CD4-positive, alpha-beta T cell (primary cell): ENCODE data around the gene DEPDC5. TPM values are rescaled to one million over a fixed set of nuclear protein-coding genes. Genes with fewer than 3 reads are reported as not detected.

ENCODE experiments used
- ATAC-seq: fragments of 200-7000 bp; cut with Tn5 transposase; one replicate; pipeline ENCODE4 v1.10.0; 2022; ENCODE audit warnings: mild to moderate bottlenecking; ENCODE audit not compliant: poor library complexity
- CTCF ChIA-PET: fragments of 350-600 bp; sonication (Branson Sonifier 250); formaldehyde crosslinking; loops from one replicate; lab custom pipeline; 2021; ENCODE audit warnings: antibody characterized with exemption, inconsistent platforms; lab: Charles Lee
- POLR2A ChIA-PET: fragments of 350-600 bp; sonication (Branson Sonifier 250); formaldehyde crosslinking; loops from one replicate; lab custom pipeline; 2021; ENCODE audit warnings: antibody characterized with exemption, inconsistent platforms; lab: Charles Lee
- DNase-seq, 14 experiments: peaks; one replicate each; pipeline ENCODE4 v3.0.0-alpha.2; 2013 to 2020; ENCODE audit warnings: mixed read lengths in 2 of 14
- H3K27ac ChIP-seq, 2 donors: one replicate each; pipeline versions ENCODE4 v1.5.1 to v1.7.0; 2013; ENCODE audit warnings: low read length in 2 of 2, low read depth in 1 of 2, mild to moderate bottlenecking in 1 of 2
- H3K27me3 ChIP-seq, 2 experiments: 1 replicate in 1 of 2; 2 replicates in 1 of 2; pipeline versions ENCODE4 v1.6.1 to v1.7.0; 2013; ENCODE audit warnings: low read length in 2 of 2, control low read depth in 1 of 2, mild to moderate bottlenecking in 1 of 2, moderate library complexity in 1 of 2; ENCODE audit not compliant: insufficient read depth in 2 of 2, control insufficient read depth in 1 of 2
- H3K36me3 ChIP-seq: one replicate; pipeline ENCODE4 v1.6.1; 2013; ENCODE audit warnings: low read length, control low read depth; ENCODE audit not compliant: insufficient read depth
- H3K4me1 ChIP-seq: one replicate; pipeline ENCODE4 v1.6.1; 2013; ENCODE audit warnings: low read length, control low read depth; ENCODE audit not compliant: insufficient read depth
- H3K4me3 ChIP-seq: one replicate; pipeline ENCODE4 v1.5.1; 2013; ENCODE audit warnings: mild to moderate bottlenecking, low read length, moderate library complexity
- H3K9me3 ChIP-seq, 2 experiments: 1 replicate in 1 of 2; 2 replicates in 1 of 2; pipeline versions ENCODE4 v1.6.1 to v1.7.0; 2013; ENCODE audit warnings: low read length in 2 of 2, mild to moderate bottlenecking in 2 of 2, control low read depth in 1 of 2, moderate library complexity in 1 of 2; ENCODE audit not compliant: control insufficient read depth in 1 of 2, insufficient read depth in 1 of 2
- H3K27ac Mint-ChIP-seq: one replicate; pipeline ENCODE4 v1.8.0; 2020; ENCODE audit warnings: mixed read lengths
- H3K27me3 Mint-ChIP-seq: one replicate; pipeline ENCODE4 v1.8.0; 2021; ENCODE audit warnings: mixed read lengths
- H3K36me3 Mint-ChIP-seq: one replicate; pipeline ENCODE4 v1.8.0; 2021; ENCODE audit warnings: low read depth, mixed read lengths
- H3K4me1 Mint-ChIP-seq: one replicate; pipeline ENCODE4 v1.8.0; 2021; ENCODE audit warnings: low read depth, mixed read lengths
- H3K4me3 Mint-ChIP-seq: one replicate; pipeline ENCODE4 v1.8.0; 2020; ENCODE audit warnings: mild to moderate bottlenecking, mixed read lengths
- H3K9me3 Mint-ChIP-seq: one replicate; pipeline ENCODE4 v1.8.0; 2020; ENCODE audit warnings: mixed read lengths
- intact Hi-C, 2 experiments: fragments of 100-400 bp; cut with DNase I in 1 of 2; cut with micrococcal nuclease in 1 of 2; formaldehyde crosslinking; loops; one replicate each; pipeline versions ENCODE4 v1.15.1 to v1.9.0; 2023 to 2025; cut with DNase I, micrococcal nuclease
- total RNA-seq, 174 experiments: library from RNA in 2 of 174; stranded (reverse) in 2 of 174; gene quantifications; one replicate each; pipeline ENCODE4 v1.2.3 and lab custom pipeline; 2021 to 2026
- TF ChIP-seq, protein P1 (sequence below): fragments of 200-600 bp; IDR thresholded peaks from one replicate; pipeline ENCODE4 v1.8.0; 2022; ENCODE audit warnings: antibody characterized with exemption, mild to moderate bottlenecking

The DEPDC5 gene
- total RNA-seq, 2 experiments from 2014 or later = 32.9 to 36.6 TPM

DNA sequence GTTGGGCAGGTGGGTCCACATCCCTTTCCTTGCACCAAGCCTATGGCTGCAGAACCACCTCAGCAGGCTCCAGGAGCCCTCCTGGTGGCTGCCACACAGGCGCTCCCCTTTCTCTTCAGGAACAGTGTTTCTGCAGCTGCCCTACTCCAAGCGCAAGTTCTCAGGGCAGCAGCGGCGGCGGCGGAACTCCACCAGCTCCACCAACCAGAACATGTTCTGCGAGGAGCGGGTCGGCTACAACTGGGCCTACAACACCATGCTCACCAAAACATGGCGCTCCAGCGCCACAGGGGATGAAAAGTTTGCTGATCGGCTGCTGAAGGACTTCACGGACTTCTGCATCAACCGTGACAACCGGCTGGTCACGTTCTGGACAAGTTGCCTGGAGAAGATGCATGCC, 152.3 kb downstream of the DEPDC5 start:
- intact Hi-C loops = no loop called here
- POLR2A ChIA-PET = no interaction called here
- no peak overlapping the region for H3K27ac Mint-ChIP-seq

DNA sequence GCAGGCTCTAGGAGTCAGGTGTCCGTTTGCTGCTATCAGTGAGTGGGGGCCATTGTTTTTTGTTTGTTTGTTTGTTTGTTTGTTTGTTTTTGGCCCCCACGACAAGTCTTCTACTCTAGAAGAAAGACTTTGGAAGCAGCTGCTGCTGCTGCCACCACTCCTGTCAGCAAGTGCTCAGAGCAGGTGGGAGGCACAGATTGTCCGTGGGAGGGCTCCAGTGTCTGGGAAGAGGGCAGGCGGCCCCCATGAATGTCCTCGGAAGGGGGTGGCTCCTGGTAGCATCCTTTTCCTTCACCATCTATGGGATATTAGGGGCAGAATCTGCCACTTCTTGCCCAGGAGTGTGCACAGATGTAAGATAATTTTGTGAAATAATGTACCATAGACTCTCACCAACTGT, 152.8 kb downstream of the DEPDC5 start:
- TF ChIP-seq, protein P1, sequence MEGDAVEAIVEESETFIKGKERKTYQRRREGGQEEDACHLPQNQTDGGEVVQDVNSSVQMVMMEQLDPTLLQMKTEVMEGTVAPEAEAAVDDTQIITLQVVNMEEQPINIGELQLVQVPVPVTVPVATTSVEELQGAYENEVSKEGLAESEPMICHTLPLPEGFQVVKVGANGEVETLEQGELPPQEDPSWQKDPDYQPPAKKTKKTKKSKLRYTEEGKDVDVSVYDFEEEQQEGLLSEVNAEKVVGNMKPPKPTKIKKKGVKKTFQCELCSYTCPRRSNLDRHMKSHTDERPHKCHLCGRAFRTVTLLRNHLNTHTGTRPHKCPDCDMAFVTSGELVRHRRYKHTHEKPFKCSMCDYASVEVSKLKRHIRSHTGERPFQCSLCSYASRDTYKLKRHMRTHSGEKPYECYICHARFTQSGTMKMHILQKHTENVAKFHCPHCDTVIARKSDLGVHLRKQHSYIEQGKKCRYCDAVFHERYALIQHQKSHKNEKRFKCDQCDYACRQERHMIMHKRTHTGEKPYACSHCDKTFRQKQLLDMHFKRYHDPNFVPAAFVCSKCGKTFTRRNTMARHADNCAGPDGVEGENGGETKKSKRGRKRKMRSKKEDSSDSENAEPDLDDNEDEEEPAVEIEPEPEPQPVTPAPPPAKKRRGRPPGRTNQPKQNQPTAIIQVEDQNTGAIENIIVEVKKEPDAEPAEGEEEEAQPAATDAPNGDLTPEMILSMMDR = no peak
- CTCF ChIA-PET = no interaction called here

More for the DNA sequence above, 152.3 kb downstream of the DEPDC5 start:
- Histone ChIP-seq H3K27ac (no peak overlapping the region), H3K4me1 (no peaks in the 10 kb centered on the region), H3K36me3 (peaks cover 26% of the 10 kb centered on the region), H3K4me3 (no peak overlapping the region), H3K27me3 (no peaks in the 10 kb centered on the region), H3K9me3 (no peaks in the 10 kb centered on the region)
- H3K4me1 Mint-ChIP-seq = no peaks in the 10 kb centered on the region
- CTCF ChIA-PET = no interaction called here
- H3K4me3 Mint-ChIP-seq = no peak overlapping the region
- ATAC-seq = no peak
- H3K27me3 Mint-ChIP-seq = no peaks in the 10 kb centered on the region
- DNase-seq = no peak
- TF ChIP-seq, protein P1 = no peak
- no peaks in the 10 kb centered on the region for H3K9me3 Mint-ChIP-seq
- peaks cover 62% of the 10 kb centered on the region for H3K36me3 Mint-ChIP-seq

GRCh38 chr22:31909977-31910376, 156.2 kb downstream of the DEPDC5 start:
- TF ChIP-seq, protein P1 = no peak

More for the DNA sequence above, 152.8 kb downstream of the DEPDC5 start:
- Histone ChIP-seq H3K4me3 (no peak overlapping the region), H3K36me3 (peaks cover 24% of the 10 kb centered on the region), H3K27ac (no peak overlapping the region), H3K27me3 (no peaks in the 10 kb centered on the region), H3K4me1 (no peaks in the 10 kb centered on the region), H3K9me3 (no peaks in the 10 kb centered on the region)
- ATAC-seq (no peak), DNase-seq (no peak)
- no peak overlapping the region for H3K27ac Mint-ChIP-seq
- H3K4me3 Mint-ChIP-seq = no peak overlapping the region
- H3K9me3 Mint-ChIP-seq = no peaks in the 10 kb centered on the region
- POLR2A ChIA-PET = no interaction called here
- H3K36me3 Mint-ChIP-seq = peaks cover 58% of the 10 kb centered on the region
- intact Hi-C loops = no loop called here
- H3K4me1 Mint-ChIP-seq = no peaks in the 10 kb centered on the region
- H3K27me3 Mint-ChIP-seq = no peaks in the 10 kb centered on the region

More at GRCh38 chr22:31909977-31910376, 156.2 kb downstream of the DEPDC5 start:
- no peak overlapping the region for H3K4me3 ChIP-seq
- Mint-ChIP-seq H3K36me3 (peaks cover 40% of the 10 kb centered on the region), H3K4me3 (no peak overlapping the region), H3K27ac (no peak overlapping the region), H3K9me3 (no peaks in the 10 kb centered on the region), H3K27me3 (no peaks in the 10 kb centered on the region), H3K4me1 (no peaks in the 10 kb centered on the region)
- no peaks in the 10 kb centered on the region for H3K27me3 ChIP-seq
- peaks cover 12% of the 10 kb centered on the region for H3K36me3 ChIP-seq
- DNase-seq (no peak), ATAC-seq (no peak)
- intact Hi-C loops = no loop called here
- no peaks in the 10 kb centered on the region for H3K4me1 ChIP-seq
- no peak overlapping the region for H3K27ac ChIP-seq
- H3K9me3 ChIP-seq = no peaks in the 10 kb centered on the region
- CTCF ChIA-PET = interaction anchor here (0.6 kb wide), 1 partner anchor 10 kb away, joined by 3 read pairs; no protein-coding TSS in a partner anchor
- POLR2A ChIA-PET = no interaction called here
